Spleen (tissue), 7 donors: ENCODE results near the gene GATD1.

Source experiments
- POLR2A ChIP-seq, 3 donors: fragments of 450-650 bp; IDR thresholded peaks; one replicate each; pipeline ENCODE4 v1.5.1; 2017; ENCODE audit warnings: antibody characterized with exemption in 3 of 3, mild to moderate bottlenecking in 1 of 3
- POLR2AphosphoS5 ChIP-seq, 3 donors: sonication (generic); formaldehyde crosslinking; IDR thresholded peaks; one replicate each; pipeline ENCODE4 v1.5.1; 2017; ENCODE audit warnings: antibody characterized with exemption in 3 of 3
- TF ChIP-seq, protein P1 (sequence below), 11 experiments: fragments of 200-600 bp in 7 of 11; fragments of 450-650 bp in 4 of 11; sonication (generic) in 4 of 11; IDR thresholded peaks in 8 of 11; conservative IDR thresholded peaks in 3 of 11; 1 replicate in 7 of 11; 2 replicates in 4 of 11; pipeline versions ENCODE4 v1.4.0 to v1.8.0; 2016 to 2021; ENCODE audit warnings: antibody characterized with exemption in 11 of 11, inconsistent platforms in 4 of 11, mild to moderate bottlenecking in 1 of 11
- donor health status: DM: no; HTN: no; CAD: no; lungs with moderate emphysema.
- donor health status: DM: no; HTN: no; CAD: no.
- donor health status: DM: no; HTN: no; CAD: no.

DNA sequence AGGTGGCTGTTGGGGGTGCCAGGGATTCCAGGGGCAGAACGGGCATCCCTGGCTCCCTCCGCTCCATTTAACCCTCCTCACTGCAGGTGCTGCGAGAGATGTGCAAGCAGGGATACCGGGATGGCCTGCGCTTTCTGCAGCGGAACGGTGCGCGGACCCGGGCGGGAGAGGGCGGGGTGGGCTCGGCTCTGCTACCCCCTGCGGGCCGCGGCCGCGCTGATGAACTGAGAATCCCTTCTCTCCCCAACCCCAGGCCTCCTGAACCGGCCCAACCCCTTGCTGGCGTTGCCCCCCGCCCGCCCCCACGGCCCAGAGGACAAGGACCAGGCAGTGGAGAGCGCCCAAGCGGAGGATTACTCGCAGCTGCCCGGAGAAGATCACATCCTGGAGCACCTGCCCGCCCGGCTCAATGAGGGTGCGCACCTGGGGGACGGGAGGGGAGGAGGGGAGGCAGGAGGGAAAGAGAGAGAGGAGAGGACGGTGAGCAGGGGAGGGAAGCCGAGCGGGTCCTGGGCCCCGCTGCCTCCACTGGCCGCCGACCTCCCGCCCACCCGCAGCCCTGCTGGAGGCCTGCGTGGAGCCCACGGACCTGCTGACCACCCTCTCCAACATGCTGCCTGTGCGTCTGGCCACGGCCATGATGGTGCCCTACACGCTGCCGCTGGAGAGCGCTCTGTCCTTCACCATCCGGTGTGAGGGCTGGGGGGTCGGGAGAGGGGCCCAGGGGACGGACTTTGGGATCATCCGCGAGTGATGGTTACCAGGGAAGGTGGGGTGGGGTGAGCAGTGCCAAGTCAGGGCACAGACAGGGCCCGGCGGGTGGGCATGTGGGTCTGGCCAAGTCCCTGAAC lies 46.4 kb upstream of the GATD1 start:
- TF ChIP-seq, protein P1, sequence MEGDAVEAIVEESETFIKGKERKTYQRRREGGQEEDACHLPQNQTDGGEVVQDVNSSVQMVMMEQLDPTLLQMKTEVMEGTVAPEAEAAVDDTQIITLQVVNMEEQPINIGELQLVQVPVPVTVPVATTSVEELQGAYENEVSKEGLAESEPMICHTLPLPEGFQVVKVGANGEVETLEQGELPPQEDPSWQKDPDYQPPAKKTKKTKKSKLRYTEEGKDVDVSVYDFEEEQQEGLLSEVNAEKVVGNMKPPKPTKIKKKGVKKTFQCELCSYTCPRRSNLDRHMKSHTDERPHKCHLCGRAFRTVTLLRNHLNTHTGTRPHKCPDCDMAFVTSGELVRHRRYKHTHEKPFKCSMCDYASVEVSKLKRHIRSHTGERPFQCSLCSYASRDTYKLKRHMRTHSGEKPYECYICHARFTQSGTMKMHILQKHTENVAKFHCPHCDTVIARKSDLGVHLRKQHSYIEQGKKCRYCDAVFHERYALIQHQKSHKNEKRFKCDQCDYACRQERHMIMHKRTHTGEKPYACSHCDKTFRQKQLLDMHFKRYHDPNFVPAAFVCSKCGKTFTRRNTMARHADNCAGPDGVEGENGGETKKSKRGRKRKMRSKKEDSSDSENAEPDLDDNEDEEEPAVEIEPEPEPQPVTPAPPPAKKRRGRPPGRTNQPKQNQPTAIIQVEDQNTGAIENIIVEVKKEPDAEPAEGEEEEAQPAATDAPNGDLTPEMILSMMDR (IDR thresholded peaks at IDR 0.05 in 8 of 11, conservative IDR thresholded peaks at IDR 0.05 in 3 of 11) = no peak
- TF ChIP-seq POLR2A (IDR thresholded peaks at IDR 0.05) (no peak), POLR2AphosphoS5 (IDR thresholded peaks at IDR 0.05) (peak in 2 of 3 donors; percentile 1 to 45)
